NCI-H82 treated with DMSO at 0.1 percent for 48 hours (cell line): Measurements from ENCODE around the gene ZBTB7C.

Experiments used
- DNase-seq: peaks from one replicate; lab custom pipeline; 2025; ENCODE audit not compliant: unreplicated experiment; lab: John Stamatoyannopoulos, UW

The ZBTB7C gene

GRCh38 chr18:48028696-48029095 is 380.5 kb downstream of the ZBTB7C start:
- no peak for DNase-seq

GRCh38 chr18:48028081-48028480 is 381.1 kb downstream of the ZBTB7C start:
- no peak for DNase-seq

GRCh38 chr18:48027401-48027963 is 381.7 kb downstream of the ZBTB7C start:
- DNase-seq = no peak

GRCh38 chr18:48026216-48026615 is 383.0 kb downstream of the ZBTB7C start:
- DNase-seq = no peak

- no peak for DNase-seq
These were observed 384.1 kb downstream of the ZBTB7C start for GRCh38 chr18:48024881-48025660.

GRCh38 chr18:48024009-48024512 is 385.1 kb downstream of the ZBTB7C start:
- no peak for DNase-seq

- peak; percentile 4 for DNase-seq
These were observed 385.7 kb downstream of the ZBTB7C start for GRCh38 chr18:48023334-48024008.

GRCh38 chr18:48022531-48023329 is 386.5 kb downstream of the ZBTB7C start:
- peak; percentile 70 for DNase-seq

- no peak for DNase-seq
These were observed 387.2 kb downstream of the ZBTB7C start for GRCh38 chr18:48022021-48022420.

- no peak for DNase-seq
These were observed 387.8 kb downstream of the ZBTB7C start for GRCh38 chr18:48021273-48021914.

- DNase-seq = no peak
These were observed 388.6 kb downstream of the ZBTB7C start for GRCh38 chr18:48020337-48021250.

GRCh38 chr18:48019557-48020325 is 389.4 kb downstream of the ZBTB7C start:
- no peak for DNase-seq

- DNase-seq = no peak
These were observed 390.3 kb downstream of the ZBTB7C start for GRCh38 chr18:48018851-48019250.

- no peak for DNase-seq
These were observed 391.5 kb downstream of the ZBTB7C start for GRCh38 chr18:48017635-48018034.

GRCh38 chr18:48013162-48013561 is 396.0 kb downstream of the ZBTB7C start:
- DNase-seq = no peak

- no peak for DNase-seq
These were observed 397.2 kb downstream of the ZBTB7C start for GRCh38 chr18:48011926-48012465.

GRCh38 chr18:48010264-48010663 is 398.9 kb downstream of the ZBTB7C start:
- DNase-seq = no peak

- DNase-seq = no peak
These were observed 400.0 kb downstream of the ZBTB7C start for GRCh38 chr18:48009116-48009745.
